ENCODE data around the gene MLYCD.

Gene MLYCD

DNA sequence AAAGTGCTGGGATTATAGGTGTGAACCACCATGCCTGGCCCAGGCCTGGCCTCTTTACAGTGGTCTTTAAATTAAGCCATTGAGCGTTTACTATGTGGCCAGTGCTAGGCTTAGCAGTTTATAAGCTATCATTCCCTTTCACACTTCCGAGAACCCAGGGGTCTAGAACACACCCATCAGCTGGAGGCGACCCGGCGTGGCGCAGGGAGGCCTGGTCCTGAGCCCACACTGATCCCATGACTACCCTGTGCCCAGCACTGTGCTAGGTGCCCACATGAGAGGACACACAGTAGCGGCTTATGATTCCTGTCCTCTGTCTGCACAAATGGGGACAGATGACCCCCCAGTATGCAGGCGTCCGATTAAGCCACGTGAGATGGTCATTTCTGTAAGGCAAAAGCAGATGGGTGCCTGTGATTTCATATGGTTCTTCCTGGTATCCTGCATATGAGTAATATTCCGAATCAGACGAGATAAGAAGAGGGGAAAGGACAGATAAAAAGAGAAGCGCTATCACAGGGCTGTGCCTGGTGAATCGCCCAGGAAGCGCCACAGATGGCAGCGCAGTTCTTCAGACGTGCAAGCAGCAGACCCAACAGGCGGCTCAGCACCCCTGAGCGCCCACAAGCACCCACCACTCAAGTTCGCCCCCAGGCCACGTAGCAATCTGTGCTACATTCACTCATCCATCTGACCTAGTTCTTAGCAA, 59.4 kb downstream of the MLYCD start:
- no peak for DNase-seq

DNA sequence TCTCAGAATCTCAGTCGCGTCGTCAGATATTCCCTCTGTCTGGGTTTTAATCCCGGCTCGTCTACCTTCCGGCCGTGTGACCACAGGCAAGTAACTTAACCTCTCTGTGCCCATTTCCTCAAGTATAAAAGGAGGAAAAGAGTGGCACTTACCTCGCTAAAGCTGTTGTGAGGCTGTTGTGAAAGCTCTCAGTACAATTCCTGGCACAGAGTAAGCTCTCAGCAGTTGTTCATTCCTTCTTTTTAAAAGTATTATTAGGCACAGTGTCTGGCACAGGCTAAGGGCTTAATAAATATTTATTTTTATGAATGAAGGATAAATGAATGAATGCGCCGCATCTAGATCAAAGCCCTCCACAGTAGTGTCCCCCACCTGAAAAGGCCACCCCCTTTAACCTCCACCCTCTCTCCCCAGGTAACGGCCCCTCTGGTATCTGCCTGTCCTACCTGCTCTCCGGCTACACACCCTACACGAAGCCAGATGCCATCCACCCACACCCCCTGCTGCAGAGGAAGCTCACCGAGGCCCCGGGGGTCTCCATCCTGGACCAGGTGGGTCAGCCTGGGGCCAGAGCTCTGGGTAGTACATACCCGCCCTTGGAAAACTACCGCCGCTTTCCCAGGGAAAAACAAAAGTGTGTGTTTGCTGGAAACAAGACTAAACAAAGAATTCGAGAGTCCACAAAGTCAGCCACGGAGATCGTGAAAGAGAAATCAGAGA, 60.1 kb downstream of the MLYCD start:
- no peak for DNase-seq

DNA sequence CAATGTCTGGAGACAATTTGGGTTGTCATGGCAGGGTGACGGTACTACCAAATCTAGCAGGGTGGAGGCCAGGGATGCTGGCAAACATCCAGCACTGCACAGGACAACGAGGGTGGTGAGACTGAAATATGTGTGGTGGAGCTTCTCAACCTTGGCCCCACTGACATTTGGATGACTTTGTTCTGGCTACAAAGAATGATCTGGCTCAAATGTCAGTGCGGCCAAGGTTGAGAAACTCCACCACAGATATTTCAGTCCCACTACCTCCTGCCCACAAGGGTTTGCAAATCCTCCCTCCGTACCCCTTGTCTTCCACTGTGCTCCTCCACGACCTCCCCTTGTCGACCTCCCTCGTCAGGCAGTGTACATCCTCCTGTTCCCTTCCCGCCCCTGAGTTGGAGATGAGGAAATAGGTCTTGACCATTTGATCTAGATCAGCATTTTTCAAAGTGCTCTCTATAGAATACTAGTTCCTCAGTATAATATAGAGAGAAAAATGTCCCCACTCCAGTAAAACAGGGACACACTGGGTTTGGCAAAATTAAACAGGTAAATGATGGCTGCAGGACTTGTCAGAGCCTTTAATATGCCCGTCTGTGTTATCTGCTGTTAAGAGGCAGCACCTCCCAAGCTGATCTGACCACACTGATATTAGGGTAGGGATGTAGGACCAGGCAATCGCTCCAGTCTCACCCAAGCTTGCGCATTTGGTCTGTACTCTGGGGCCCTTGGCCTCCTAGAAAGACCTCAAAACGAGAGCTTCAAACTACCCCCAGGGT, 60.9 kb downstream of the MLYCD start:
- peak; percentile 37 for DNase-seq

DNA sequence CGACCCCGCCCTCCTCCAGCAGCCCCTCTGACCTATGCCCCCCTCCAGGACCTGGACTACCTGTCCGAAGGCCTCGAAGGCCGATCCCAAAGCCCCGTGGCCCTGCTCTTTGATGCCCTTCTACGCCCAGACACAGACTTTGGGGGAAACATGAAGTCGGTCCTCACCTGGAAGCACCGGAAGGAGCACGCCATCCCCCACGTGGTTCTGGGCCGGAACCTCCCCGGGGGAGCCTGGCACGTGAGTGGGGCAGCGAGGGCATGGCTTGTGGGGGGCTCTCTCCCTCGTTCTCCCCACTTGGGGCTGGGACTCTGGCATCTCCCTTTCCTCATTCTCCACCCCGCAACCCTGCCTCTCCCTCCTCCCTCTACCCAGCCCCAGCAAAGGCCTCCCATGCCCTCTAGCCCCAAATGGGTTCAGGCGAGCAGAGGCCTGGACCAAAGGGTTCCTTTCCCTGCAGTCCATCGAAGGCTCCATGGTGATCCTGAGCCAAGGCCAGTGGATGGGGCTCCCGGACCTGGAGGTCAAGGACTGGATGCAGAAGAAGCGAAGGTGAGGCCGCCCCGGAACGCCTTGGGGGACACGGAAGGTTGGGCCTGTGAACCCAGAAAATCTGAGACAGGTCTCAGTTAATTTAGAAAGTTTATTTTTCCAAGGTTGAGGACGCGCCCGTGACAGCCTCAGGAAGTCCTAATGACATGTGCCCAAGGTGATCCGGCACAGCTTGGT, 61.8 kb downstream of the MLYCD start:
- no peak for DNase-seq

GRCh38 chr16:83961591-83961990, 62.7 kb downstream of the MLYCD start:
- DNase-seq = no peak

DNA sequence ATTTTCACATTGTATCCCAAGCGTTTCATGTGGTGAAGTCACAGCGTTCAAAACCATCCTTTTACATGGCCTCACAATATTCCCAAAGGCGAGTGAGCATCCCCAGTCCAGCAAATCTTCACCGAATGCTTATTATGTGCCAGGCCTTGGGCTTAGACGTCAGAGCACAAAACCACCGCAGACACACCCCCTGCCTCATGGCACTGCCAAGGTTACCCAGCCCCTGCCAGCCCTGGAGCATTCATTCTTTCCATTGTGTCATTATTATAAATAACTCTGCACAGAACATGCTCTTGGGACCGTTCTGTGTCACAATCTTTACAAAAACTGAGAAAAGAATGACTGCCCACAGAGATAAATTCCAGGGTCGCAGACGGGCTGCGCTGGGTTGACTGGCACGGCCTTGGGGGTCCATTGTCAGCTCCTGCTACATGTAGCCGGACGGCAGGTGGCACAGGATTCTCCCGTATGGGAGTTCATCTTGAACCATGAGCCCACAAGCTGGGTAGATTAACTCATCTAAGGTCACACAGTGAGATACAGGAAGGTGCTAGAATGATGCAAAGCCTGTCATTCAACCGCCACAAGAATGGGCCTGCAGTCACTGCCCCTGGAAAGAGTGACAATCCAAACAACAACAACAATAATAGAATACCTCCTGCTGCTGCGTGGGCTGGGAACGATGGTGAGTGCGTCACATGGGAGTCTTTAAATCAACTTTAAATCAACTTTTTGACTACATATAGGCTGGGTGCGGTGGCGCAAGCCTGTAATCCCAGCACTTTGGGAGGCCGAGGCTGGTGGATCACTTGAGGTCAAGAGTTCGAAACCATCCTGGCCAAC, 64.6 kb downstream of the MLYCD start:
- DNase-seq = no peak

- DNase-seq = no peak
Observed at GRCh38 chr16:83964684-83965443, 65.9 kb downstream of the MLYCD start.

DNA sequence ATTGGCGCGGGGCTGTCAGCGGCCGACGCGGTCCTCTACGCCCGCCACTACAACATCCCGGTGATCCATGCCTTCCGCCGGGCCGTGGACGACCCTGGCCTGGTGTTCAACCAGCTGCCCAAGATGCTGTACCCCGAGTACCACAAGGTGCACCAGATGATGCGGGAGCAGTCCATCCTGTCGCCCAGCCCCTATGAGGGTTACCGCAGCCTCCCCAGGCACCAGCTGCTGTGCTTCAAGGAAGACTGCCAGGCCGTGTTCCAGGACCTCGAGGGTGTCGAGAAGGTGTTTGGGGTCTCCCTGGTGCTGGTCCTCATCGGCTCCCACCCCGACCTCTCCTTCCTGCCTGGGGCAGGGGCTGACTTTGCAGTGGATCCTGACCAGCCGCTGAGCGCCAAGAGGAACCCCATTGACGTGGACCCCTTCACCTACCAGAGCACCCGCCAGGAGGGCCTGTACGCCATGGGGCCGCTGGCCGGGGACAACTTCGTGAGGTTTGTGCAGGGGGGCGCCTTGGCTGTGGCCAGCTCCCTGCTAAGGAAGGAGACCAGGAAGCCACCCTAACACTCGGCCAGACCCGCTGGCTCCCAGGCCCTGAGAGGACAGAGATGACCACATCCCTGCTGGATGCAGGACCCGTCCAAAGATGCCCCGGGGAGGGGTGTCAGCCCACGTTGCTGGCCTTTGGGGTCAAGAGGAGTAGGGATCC, 66.7 kb downstream of the MLYCD start:
- DNase-seq = no peak

- DNase-seq = no peak
Observed at GRCh38 chr16:83966153-83966696, 67.3 kb downstream of the MLYCD start.

DNA sequence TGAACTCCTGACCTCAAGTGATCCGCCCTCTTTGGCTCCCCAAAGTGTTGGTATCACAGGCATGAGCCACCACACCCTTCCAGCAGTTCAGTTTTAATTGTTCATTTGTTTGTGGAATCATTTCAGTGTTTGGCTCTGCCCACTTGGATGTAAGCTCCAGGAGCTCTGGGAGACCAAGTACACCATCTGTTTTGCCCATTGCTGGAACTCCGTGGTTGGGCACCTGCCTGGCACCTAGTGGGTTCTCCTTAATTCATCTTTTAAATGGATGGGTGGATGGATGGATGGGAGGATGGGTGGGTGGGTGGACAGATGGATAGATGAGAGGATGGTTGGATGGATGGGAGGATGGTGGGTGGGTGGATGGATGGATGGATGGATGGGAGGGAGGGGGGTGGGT, 68.2 kb downstream of the MLYCD start:
- DNase-seq = no peak

DNA sequence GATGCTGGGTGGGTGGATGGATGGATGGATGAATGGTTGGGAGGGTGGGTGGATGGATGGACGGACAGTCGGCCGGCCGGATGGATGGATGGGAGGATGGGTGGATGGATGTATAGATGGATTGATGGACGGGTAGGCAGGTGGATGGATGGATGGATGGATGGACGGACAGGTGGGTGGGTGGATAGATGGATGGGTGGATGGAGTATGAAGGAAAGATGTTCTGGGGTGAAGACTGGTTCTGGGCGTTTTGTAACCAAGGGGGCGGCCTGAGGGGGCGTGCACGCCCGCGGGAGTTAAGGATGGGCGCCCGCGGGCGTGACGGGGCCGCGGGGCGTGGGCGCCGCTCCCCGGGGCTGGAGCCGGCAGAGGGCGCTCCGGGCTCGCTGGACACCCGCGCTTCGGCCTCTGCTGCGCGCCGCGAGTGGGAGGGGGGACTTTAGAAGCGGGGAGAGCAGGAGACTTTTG, 69.0 kb downstream of the MLYCD start, which contains the start of gene NECAB2:
TSS of gene NECAB2 (plus strand) at position 407 of the 468 bp plus-strand sequence. CDS start 405 bp downstream, outside the sequence.
- no peak for DNase-seq

GRCh38 chr16:83968306-83968851, 69.5 kb downstream of the MLYCD start:
- DNase-seq = no peak

GRCh38 chr16:83968891-83969649, 70.2 kb downstream of the MLYCD start:
- DNase-seq = no peak

DNA sequence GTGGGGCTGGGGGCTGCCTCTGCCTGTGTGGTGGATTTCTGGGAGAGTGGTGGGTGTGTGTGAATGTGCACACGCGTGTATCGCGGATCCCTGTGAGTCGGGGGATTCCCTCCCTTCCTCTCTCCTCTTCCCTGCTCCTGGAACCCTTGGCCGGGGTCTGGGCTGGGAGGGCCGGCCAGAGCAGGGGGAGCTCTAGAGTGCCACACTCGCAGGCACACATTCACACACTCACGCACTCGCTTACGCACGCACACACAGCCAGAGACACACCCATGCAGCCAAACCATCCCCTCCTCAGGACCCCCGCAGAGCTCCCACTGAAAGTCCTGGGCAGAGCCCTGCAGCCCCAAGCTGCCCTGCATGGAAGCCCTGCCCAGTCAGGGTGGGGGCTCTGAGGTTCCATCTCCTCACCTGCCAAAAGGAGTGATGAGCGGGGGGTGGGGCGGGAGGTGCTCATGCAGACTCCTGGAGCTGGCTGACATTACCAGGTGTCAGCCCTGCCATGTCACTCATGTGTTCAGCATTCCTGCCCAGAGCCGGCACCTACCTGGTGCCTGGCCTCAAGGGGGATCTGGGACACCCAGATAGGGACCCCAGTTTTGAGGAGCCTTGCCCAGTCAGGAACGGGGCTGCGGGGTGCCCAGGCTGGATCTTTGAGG, 71.0 kb downstream of the MLYCD start:
- DNase-seq = no peak

GRCh38 chr16:83970430-83970815, 71.5 kb downstream of the MLYCD start:
- no peak for DNase-seq

DNA sequence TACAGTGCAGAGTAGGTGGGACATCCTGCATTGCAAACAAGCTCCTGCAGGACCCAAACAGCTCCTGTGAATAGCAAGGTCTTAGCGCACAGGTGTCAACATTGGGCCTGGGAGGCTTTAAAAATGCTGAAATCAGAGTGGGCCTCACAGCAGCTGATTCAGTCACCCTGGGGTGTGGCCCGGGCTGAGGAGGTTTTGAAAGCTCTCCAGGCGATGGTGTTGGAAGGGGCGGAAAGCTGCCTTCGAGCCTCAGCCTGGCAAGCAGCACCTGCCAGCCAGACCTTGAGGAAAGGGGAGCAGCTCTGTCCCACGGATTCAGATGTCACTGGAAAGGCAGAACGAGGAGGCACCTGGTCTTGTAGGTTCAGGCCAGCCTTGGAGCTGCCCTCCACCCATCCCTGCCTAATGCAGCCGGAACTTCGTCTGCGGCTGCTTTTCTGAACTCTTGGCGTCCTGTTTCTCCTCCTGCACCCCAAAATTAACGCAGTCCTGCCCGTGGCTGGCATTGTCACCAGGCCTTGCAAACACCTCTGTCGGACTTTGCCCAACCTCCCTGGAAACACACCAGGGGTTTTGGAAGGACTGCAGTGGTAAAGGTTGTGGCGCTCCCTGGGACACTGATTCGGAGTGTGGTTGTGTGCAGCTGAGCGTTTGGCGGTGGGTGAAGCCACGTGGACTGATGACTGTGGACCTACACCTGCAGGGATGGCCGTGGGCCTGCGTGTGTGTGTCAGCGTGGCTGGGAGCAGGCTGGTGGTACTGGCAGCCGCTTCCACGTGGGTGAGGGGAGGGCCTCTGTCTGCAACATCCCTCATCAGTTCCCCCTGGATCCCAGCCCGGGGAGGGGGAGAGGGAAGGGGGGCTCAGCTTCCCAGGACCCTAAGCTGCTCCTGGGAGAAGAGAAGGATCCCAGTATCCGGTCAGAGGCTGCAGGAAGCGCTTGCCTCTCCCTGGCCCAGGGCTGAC, 72.5 kb downstream of the MLYCD start:
- no peak for DNase-seq

Data from MV-4-11 (cell line).